ENCODE measurements around the gene MYH1.
"Not testable (repeated sequence)": the region's sequence is repeated elsewhere in the genome, so short reads cannot be mapped to it uniquely, and the experiment has no call there.

Gene MYH1

DNA sequence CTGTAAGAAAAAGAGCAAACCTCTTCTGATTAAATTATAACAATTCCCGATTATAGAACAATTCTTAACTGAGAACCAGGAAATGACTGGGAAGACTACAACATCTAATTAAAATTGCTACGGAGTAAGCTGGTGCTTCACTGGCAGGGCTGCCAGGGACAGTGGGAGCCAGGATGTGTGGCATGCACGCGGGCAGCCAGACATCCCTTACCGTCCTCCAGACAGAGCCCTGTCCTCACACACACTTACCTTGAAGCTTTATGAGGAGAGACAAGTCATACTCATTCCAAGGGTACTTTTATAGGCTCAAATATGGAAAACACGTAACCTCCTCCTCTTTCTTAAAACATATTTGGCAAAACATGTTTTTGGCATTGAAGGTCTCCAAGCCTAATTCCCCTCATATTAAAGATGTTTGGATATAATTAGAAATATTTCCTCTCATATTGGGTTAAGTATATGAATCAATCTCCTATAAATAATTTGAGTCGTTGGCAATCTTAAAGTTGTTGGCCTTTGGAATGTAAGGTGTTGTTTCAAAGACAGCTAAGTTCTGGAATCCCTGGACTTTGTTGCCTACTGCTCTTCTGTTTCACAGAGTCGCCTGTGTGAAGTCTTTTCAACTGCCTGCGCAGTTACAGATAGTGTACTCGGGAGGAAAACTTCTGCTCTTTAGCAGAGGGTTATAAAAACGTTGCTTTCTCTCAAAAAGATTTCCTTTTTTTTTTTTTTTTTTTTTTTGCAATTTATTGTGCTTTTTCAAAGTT lies at the start of gene MYH1:
Gene MYH1, minus strand, starts transcription at position 272 of the 767 bp plus-strand sequence. CDS start 1,900 bp downstream, outside the sequence.
- no peak for DNase-seq (ENCODE audit: low read depth)

DNA sequence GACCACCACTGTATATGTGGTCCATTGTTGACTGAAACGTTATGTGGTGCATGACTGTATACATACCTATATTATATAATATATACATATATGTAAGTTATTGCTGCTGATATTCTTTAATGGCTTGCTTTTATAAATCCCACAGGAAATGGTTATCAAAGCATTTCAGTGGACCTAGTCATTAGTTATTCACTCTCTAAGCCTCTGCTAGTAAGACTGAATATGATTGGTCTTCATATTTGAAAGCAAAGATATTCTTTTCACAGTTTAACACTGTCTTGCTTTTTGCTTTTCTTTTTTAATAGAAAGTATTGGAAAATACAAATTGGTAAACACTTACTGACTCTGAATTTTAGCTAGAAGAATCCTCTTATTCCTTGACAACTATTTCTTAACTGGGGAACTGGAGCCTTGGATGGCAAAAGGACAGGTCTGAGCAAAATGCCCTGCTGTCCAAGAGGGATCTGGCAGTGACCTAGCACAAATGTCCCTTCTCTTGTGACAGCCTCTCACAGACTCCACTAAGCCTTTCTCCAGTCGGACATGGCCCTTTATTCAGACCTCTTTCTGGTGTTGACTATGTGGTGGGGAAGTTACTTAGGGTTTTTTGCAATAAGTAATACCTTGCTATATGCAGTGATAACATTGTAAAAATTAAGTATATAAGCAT lies 45.8 kb upstream of the MYH1 start:
- DNase-seq (ENCODE audit: low read depth): no peak

DNA sequence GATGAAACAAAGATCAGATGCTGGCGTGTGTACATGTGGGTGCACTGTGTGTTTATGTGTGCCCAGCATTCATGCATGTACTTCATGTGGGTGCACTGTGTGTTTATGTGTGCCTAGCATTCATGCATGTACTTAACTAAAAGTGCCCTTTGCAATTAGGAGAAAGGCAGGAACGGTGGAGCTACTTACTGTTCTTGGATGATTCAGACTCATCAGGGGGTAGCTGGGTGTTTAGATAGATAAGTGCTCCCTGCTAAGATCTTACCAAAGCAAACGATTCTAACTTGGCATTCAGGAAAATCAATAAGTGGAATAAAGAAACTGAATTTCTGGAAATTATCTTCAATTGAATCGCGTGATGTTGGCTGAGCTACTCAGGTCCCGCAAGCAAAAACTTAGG lies 39.7 kb upstream of the MYH1 start:
- DNase-seq (ENCODE audit: low read depth): no peak

DNA sequence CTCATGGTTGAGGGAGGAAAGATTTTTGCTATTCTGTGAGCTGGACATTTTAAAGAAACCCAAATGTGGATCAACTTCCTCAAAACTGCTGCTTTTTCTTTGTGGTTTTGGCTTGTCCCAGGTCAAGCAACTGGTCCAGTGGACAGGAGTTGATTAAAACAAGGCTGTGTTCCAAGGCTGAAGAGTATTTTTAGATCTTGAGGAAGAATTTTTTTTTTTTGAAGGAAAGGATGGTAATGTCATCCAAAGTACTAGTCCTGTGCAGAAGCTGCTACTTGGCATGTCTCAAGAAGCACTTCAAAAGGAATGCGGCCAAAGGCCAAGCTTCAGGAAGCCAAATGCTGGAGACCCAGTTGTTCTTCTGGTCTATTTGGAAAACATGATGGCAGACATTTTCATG lies 39.1 kb upstream of the MYH1 start:
- DNase-seq (ENCODE audit: low read depth): no peak

DNA sequence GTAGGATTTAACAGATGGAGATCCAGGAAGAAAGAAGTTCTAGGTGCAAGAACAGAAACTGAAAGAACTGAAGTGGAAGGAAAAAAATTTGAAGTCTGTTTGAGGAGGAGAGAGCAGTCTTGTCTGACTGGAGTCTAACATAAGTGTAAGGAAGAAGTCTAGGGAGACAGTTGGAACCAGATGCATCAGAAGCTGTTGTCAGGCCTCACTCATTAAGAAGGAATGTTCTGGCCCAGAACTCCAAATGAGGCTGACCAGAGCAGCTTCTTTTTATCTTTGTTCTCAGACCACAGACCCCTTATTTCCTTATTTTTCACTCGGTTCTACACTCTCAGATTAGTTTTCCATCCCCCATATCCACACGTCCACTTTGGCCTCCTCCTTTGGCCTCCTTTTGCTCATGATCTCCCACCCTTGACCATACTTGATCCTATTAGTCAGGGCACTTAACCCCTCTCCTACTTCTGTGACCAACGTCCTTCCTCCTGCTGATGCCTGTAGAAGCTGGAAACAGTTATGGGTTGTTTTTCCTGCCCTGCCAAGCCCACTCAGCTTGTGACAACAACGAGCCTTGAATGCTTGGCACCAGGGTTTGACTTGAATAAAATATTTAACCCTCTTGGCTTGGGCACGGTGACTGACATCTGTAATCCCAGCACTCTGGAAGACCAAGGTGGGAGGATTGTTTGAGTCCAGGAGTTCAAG lies 38.1 kb upstream of the MYH1 start:
- no peak for DNase-seq (ENCODE audit: low read depth)

DNA sequence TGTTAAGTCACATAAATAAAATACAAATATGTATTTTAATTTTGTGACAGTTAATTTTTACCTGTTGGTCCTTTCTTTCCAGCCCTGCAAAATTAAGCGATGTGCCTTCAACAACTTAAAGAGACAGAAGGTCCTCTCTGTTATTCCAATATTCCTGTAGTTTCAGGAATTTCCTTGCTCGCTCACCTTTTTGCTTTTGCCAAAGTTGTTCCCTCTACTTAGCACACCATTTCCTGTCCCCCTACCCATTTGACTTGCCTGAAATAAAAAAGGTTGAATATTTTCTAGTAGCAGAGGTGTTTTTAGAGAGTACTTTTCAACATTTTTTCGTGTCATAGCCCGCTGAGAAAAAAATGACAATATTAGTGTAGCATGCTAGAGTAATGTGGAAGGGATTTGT lies 31.7 kb upstream of the MYH1 start:
- no peak for DNase-seq (ENCODE audit: low read depth)

DNA sequence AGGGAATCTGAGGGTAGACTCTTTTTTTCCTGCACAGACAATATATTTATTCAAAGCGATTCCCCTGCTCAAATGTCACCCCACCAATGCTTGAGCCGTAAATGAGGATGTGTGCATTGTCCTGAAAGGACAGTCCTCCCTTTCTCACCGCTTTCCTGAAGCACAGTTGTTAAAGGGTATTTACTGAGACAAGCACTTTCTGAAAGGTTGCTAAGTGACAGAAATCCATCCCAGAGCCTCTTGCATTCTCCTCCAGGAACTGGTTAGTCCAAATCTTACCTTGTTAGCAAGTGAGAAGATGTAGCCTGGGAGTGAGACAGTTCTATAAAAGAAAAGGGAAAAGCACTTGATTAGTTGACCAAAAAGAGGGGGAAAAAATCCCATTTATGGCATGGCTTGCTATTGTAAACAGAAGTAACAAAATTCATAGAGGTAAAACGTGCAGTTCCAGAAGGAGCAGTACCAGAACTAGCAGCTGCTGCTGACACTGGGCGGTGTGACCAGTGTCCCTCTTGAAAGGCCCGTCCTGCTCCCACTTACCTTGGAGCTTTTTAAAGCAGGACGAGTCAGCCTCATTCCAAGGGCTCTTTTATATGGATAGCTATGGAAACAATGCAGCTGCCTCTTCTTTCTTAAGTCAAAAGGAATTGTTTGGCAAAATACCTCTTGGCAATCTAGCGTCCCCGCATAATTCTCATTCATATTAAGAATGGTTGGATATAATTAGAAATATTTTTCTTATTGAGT lies 30.9 kb upstream of the MYH1 start, which contains the start of gene MYH2:
Gene MYH2, minus strand, starts transcription at position 563 of the 747 bp plus-strand sequence. CDS start 1,738 bp downstream, outside the sequence.
- DNase-seq (ENCODE audit: low read depth): no peak

DNA sequence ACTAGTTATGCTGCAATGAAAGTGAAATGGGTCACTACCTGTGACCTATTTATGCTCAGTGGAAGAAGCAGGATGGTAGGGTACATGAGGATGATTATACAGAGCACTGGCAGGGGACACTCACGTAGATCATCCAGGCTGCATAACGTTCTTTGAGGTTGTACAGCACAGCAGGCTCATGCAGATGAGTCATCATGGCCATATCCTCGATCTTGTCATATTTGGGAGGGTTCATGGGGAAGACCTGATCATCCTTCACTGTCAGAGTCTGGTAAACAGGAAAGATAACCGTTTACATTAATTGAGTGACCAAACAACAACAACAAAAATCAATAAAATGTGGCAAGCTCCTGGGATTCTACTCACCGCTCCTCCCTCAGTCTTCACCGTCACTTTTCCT lies 29.0 kb upstream of the MYH1 start:
- no peak for DNase-seq (ENCODE audit: low read depth)

DNA sequence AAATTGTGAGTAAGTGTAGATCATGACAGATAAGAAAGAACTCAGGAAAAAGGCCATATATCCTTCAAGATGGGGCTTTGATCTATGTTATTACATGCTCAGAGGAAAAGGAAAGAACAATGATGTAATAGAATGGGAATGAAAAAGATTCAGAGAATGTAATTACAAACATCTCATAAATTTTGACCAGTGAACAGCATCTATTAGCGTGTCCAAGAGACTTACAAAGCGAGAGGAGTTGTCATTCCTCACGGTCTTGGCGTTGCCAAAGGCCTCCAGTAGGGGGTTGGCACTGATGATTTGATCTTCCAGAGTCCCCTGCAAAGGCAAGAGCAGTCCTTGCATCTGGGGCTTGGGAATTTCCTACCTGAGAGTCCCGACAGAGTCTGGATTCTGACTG lies 25.1 kb upstream of the MYH1 start:
- DNase-seq (ENCODE audit: low read depth): not testable (repeated sequence)

DNA sequence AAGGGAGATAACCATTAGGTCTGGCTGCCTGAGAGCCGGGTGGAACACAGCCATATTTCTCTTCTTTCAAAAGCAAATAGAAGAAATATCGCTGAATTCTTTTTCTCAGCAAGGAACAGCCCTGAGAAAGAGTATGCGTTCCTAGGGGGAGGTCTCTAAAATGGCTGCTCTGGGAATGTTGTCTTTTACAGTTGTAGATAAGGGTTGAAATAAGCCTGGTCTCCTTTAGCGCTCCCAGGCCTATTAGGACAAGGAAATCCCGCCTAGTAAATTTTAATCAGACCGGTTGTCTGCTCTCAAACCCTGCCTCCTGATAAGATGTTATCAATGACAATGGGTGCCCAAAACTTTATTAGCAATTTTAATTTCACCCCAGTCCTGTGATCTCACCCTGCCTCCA lies 22.8 kb upstream of the MYH1 start:
- DNase-seq (ENCODE audit: low read depth): not testable (repeated sequence)

DNA sequence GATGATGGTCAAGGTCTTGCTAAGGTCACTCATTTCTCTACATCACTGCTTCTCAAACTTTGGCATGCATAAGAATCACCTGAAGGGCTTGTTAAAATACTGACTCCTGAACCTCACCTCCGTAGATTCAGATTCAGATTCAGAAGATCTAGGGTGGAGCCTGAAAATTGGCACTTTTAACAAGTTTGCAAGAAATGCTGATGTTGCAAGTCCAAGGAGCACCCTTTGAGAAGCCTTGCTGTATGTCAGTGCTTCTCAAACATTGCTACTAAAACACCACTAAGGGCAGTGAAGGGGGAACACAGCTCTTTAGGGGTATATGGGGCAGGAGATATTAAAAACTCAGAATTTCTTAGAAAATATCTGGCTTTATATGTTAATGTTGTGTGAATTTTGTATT lies 13.7 kb upstream of the MYH1 start:
- no peak for DNase-seq (ENCODE audit: low read depth)

DNA sequence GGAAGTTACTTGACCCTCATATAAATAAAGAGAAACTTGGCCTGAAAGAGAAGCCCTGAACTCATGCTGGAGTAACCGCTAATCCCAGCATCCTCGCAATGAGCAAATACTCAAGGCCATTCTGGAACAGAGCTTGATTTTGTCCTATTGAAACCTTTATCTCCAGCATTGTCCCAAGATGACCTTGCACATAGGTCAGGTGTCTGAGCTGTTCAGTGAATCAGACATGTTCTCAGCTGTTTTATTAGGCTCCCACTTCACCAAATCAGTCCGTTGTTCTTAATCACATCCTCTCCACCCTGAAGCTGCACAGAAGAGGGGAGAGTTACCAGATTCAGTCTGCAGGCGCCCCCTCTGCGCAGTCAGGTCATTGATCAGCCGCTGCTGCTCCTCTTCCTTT lies 9.1 kb upstream of the MYH1 start:
- no peak for DNase-seq (ENCODE audit: low read depth)

DNA sequence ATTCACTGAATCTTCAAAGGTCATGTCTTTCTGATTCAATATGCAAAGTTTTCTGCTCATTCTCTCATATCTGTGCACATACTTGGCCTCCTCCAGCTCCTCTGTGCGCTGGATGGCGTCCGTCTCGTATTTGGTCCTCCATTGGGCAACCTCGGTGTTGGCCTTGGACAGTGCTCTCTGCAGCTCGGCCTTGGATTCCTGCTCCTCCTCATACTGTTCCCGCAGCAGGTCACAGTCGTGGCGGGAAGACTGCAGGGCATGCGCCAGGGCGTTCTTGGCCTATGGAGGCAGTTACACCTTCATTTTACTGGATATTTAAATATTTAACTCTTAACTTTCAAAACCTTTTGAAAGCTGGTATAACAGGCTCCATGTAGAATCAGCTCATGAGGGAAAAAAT lies 8.2 kb upstream of the MYH1 start:
- DNase-seq (ENCODE audit: low read depth): no peak

DNA sequence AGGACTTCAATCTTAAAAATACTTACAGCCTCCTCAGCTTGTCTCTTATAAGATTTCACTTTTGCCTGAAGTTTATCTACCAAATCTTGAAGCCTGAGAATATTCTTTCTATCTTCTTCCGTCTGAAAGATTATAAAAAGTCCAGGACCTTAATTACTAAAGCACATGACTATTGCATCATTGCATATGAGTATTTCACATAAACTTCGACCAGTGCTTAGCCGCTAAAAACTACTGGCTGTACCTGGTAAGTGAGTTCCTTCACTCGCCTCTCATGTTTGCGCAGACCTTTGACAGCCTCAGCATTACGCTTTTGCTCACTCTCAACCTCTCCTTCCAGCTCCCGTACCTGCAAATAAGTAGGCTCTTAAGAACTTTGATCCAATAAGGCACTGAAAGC lies 4.7 kb upstream of the MYH1 start:
- DNase-seq (ENCODE audit: low read depth): no peak

DNA sequence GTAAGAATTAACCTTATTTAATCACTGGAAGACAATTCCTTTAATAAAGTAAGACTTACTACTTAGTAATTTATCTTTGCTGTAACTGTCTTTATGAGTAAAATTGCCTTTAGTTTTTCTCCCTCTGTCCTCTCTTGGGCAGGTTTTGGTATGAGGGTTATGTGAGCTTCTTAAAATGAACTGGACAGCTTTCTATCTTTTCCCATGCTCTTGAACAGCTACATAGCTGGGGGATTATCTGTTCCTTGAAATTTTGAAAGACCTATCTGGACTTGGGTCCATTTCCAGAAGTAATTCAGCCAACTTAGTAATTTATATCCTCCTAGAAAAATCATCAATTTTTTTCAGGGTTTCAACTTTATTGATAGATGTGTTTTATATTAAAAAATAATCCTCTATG lies 3.6 kb upstream of the MYH1 start:
- DNase-seq (ENCODE audit: low read depth): no peak

DNA sequence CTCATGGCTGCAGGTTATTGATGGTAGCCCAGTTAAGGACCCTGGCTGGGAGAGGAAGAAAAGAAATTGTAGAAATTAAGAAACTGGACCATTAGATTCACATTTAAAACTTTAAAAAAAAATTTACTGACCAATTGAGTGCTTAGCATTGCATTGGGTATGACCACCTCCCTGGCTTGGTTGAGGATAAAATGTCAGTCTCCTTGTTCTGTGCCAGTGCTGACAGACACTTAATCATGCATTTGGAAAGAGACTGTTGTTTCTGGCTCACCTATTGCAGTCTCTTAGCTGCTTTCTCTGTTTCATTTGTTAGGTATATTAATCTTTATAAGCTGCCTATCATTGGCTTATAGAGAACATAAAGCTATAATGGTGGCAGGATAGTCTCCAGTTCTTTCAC lies 1.7 kb downstream of the MYH1 start:
- no peak for DNase-seq (ENCODE audit: low read depth)

DNA sequence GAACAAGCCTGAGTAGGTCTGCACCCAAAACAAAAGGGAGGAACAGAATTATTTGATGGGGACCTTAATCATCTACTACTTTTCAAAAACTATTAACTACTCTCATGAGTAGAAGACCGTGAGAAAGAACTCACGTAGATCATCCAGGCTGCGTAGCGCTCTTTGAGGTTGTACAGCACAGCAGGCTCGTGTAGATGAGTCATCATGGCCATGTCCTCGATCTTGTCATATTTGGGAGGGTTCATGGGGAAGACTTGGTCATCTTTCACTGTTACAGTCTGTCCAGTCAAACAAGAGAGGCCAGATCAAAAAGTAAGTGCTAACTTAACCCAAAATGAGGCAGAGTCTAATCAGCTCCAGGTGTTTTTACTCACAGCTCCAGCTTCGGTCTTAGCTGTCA lies 2.3 kb downstream of the MYH1 start:
- DNase-seq (ENCODE audit: low read depth): no peak

DNA sequence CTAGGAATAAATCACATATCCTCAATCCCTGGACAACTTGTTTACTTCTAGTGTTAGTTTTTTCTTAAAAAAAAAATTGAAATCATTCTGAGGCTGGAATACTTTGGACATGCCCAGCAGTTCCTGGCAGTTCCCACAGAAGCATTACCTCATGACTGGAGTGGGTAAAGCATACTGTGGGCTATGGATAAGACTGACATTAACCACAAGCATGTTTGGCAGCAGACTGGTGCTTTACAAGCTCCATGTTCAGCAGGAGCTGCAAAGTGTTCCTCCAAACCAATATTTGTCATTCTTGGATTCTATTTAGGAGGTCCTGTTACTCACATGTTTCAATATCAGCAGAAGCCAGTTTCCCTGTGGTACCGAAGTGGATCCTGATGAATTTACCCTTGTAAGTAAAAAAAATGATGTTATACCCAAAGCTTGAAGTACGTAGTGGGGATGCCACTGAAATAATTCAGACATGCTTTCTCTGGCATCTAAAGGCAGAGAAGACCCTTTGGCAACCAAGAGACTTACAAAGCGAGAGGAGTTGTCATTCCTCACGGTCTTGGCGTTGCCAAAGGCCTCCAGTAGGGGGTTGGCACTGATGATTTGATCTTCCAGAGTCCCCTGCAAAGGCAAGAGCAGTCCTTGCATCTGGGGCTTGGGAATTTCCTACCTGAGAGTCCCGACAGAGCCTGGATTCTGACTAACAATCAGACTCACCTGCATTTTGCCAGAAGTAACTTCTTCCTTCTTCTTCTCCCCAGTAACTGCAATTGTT lies 4.9 kb downstream of the MYH1 start:
- DNase-seq (ENCODE audit: low read depth): no peak

DNA sequence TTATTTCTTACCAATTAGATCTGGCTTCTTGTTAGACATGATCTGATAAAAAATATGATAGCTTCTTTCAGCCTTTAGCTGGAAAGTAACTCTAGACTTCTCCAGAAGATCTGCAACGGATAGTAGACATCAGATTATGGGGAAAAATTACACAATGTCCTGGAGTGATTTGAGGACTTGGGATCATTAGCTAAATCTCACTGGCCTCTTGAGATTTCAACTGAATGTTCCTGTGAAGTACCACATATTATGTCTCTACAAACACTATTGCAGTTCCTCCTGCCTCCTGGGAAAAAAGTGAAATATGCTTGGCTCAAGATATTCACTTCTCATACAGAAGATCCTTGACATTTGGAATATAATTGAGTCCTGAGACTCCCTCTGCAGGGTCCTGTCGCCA lies 5.5 kb downstream of the MYH1 start:
- DNase-seq (ENCODE audit: low read depth): no peak

DNA sequence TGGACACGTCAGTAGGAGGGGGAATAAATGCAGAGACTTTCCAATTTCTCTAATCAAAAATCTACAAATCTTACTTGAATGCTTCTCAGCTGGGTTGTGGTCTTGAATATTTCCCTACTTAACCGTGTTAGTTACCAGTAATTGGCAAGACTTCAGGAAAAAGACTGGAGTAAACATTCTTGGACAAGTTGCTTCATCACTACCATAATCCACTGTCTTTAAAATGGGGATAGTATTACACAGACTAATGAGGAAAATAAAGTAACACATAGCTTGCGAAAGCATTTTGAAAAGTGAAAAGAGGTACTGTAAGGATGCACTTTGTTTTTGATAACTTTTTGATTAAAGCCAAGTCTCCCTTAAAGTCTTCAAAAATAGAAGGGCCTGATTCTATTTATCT lies 18.4 kb downstream of the MYH1 start:
- DNase-seq (ENCODE audit: low read depth): no peak

DNA sequence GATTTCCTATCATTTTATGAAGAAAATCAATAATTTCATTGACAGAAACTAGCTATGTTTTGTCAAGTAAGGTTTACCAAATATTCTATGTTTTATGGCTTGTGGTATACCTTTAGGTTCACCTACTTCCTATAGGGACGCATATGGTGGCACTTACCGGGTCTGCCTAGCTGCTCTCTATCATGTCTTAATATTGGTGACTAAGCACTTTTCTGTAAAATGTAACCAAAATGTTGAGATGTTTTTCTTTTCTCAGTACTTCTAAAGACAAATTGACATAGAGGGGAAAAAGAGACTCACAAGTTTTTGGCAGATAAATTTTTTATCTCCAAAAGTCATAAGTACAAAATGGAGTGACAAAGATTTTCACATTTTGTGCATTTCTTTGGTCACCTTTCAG lies 26.3 kb downstream of the MYH1 start:
- DNase-seq (ENCODE audit: low read depth): no peak

DNA sequence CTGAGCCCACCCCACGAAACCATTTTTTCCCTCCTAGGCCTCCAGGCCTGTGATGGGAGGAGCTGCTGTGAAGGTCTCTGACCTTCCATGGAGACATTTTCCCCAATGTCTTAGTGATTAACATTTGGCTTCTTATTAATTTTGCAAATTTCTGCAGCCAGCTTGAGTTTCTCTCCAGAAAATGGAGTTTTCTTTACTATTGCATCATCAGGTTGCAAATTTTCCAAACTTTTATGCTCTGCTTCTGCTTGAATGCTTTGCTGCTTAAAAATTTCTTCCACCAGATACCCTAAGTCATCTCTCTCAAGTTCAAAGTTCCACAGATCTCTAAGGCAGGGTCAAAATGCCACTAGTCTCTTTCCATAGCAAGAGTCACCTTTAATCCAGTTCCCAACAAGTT lies 36.1 kb downstream of the MYH1 start:
- DNase-seq (ENCODE audit: low read depth): no peak

Measured in activated T-helper 1 cell treated with Interleukin-2 at 50 U/mL for 16 hours (primary cell).